HG02938 (cell line): Measurements from ENCODE around the gene CCDC27.
"Not testable (repeated sequence)": the region's sequence is repeated elsewhere in the genome, so short reads cannot be mapped to it uniquely, and the experiment has no call there.

ENCODE experiments used
- ATAC-seq: cut with Tn5 transposase; IDR thresholded peaks from one replicate; pipeline ENCODE4 v1.9.1; 2021; ENCODE audit warnings: mild to moderate bottlenecking, moderate library complexity; ENCODE audit not compliant: unreplicated experiment

CCDC27 gene

GRCh38 chr1:3735027-3735681, 17.1 kb upstream of the CCDC27 start:
- no peak for ATAC-seq

- no peak for ATAC-seq
These were observed 16.6 kb upstream of the CCDC27 start for GRCh38 chr1:3735688-3736087.

DNA sequence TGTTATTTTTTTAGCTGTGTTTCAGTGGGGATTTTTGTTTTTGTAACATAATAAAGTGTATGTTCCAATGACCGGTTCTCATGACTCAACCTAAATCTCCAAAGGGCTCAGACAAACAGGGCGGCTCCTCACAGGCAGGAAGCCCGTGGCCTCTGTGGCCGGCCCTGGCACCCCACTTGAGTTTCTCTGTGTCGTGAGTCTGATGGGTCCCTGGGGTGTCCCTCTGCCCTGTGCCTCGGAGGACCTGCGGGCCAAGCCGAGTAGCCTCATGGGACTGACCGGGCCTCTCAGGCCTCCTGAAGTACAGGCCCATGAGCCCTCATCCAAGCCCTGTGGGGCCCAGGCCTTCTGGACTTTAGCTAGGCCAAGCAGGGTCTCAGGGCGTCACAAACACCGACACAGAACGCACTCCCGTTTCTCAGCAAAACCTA, 16.1 kb upstream of the CCDC27 start:
- no peak for ATAC-seq

DNA sequence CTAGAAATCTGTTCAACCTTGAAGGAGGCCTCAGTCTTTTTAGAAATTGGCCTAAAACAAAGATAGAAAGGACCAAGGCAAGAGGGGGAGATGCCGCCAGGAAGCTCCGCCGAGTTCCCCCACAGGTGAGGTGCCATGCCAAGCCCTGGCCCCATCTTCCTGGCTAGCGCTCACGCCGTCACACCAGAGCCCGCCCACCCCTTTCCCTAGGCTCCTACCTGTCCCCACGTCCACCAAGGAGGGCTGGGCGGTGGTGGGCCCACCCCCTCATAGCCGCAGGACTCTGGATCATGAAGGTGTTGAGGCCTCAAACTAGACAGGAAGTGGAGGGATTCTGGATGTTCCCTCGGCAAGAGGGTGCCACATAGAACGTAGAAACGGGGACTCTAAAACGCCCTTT, 15.5 kb upstream of the CCDC27 start:
- no peak for ATAC-seq

GRCh38 chr1:3738943-3739342, 13.3 kb upstream of the CCDC27 start:
- no peak for ATAC-seq

DNA sequence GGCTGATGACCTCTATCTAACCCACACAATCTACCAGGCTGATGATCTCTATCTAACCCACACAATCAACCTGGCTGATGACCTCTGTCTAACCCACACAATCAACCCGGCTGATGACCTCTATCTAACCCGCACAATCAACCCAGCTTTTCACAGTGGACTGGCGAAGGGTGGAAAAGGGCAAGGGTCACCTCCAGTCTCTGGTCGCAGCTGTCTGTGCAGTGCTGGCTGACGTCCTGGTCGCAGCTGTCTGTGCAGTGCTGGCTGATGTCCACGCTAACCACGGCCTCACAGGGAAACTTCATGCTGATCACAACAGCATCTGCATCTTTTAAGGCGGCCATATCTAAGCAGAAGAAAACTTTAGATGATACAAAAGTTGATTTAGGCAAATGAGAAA, 12.2 kb upstream of the CCDC27 start:
- ATAC-seq = no peak

GRCh38 chr1:3740752-3741151, 11.5 kb upstream of the CCDC27 start:
- no peak for ATAC-seq

DNA sequence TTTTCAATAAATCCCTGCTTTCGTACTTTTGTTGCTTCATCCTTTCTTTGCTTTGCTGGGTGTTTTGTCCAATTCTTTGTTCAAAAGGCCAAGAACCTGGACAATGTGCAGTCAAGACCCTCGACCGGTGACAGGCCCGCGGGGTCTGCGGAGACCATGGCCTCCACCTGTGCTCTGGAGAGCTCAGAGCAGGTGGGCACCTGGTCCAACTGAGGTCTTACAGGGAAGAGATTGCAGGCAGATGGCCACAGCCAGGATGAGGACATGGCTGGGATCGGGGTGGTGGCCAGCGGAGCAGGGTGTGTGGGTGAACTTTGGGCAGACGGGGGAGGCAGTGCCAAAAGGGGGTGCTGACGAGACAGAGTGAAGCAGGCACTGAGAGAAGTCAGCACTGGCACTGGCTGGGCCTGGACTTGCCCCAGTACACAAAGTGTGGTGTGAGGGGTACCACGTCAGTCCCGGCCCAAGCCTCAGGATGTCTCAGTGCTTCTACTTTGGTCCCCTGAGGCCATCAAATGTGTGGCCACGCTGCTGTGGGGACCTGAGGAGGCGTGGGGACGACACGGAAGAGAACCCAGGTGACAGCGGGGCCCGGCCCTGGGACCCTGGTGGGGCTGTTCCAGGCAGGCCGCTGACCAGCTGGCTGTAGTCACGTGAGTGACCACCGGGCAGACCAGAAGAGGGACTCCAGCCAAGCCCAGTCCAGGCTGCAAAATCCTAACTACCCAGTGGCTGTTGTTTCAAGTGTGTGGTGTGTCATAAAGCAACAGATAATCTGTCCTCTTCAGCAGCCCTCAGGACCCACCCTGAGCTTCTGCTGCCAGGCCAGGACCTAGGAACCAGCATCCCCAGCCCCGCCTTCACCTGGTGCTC, 10.4 kb upstream of the CCDC27 start:
- no peak for ATAC-seq

- ATAC-seq = no peak
These were observed 9.6 kb upstream of the CCDC27 start for GRCh38 chr1:3742439-3743298.

DNA sequence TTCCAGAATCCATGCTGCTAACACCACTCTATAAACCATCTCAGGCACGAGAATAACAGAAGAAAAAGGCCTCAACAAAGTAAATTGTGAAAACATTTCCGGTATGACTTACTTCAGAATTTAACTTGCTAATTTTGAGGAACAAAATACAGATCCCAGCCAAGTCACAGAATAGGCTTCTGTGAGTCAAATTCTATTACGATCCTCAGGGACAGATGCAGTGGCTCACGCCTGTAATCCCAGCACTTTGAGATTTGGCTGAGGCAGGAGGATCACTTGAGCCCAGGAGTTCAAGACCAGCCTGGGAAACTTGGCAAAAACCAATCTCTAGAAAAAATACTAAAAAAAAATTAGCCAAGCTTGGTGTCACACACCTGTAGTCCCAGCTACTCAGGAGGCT, 8.8 kb upstream of the CCDC27 start:
- no peak for ATAC-seq

- ATAC-seq = no peak
These were observed 8.4 kb upstream of the CCDC27 start for GRCh38 chr1:3743826-3744225.

GRCh38 chr1:3744646-3745045, 7.6 kb upstream of the CCDC27 start:
- ATAC-seq = no peak

- no peak for ATAC-seq
These were observed 7.2 kb upstream of the CCDC27 start for GRCh38 chr1:3745071-3745470.

- no peak for ATAC-seq
These were observed 6.5 kb upstream of the CCDC27 start for GRCh38 chr1:3745590-3746381.

DNA sequence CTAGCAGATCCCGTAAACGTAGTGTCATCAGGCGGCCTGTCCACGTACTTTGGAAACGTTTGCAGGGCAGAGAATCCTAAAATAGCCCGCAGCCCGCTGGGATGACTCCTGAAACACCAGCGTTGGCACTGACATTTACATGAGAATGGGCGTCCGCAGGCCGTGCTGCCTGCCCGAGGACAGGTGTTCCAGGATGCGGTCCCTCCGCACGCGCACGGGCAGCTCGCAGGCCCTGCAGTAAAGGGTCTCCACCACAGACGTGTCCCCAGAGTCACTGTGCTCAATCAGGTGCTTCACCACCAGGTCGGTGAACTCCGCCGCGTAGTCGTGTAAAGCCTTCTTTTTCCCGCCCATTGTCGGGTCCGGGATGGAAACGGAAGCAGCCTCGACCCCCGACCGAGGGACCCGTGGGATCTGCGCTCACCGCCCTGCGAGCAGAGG, 5.8 kb upstream of the CCDC27 start:
- no peak for ATAC-seq

GRCh38 chr1:3746830-3747521, 5.3 kb upstream of the CCDC27 start:
- no peak for ATAC-seq

GRCh38 chr1:3747522-3747848, 4.8 kb upstream of the CCDC27 start:
- no peak for ATAC-seq

- no peak for ATAC-seq
These were observed 4.3 kb upstream of the CCDC27 start for GRCh38 chr1:3747903-3748302.

DNA sequence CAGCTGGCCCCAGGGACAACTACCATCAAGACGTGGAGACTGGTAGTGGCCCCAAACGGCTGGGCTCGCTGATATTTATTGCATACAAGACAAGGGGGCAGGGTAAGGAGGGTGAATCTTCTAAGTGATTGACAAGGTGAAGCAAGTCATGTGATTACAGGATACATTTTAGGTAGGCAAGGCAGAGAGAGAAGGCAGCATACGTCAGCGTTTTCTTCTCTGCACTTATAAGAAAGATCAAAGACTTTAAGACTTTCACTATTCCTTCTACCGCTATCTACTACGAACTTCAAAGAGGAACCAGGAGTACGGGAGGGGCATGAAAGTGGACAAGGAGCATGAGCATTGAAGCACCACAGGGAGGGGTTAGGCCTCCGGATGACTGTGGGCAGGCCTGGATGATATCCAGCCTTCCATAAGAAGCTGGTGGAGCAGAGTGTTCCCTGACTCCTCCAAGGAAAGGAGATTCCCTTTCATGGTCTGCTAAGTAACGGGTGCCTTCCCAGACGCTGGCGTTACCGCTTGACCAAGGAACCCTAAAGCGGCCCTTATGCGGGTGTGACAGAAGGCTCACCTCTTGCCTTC, 3.8 kb upstream of the CCDC27 start:
- not testable (repeated sequence) for ATAC-seq

DNA sequence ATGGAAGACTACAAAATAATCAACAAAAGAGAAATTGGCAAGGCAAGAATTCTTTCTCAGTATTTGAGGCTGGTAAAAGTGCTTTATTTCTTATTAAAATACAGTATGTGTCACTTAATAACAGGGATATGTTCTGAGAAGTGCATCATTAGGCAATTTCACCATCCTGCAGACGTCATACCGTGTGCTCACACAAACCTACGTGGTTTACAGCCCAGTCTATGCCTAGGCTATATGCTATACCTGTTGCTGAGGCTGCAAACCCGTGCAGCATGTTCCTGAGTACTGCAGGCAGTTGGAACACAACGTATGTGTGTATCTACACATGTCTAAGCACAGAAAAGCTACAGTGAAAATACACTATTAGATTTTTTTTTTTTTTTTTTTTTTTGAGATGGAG, 2.7 kb upstream of the CCDC27 start:
- ATAC-seq = no peak
